ENCODE measurements around the gene SNX30.
A peak's percentile ranks its signal among the peaks of the same experiment; 100 is the strongest.

DNA sequence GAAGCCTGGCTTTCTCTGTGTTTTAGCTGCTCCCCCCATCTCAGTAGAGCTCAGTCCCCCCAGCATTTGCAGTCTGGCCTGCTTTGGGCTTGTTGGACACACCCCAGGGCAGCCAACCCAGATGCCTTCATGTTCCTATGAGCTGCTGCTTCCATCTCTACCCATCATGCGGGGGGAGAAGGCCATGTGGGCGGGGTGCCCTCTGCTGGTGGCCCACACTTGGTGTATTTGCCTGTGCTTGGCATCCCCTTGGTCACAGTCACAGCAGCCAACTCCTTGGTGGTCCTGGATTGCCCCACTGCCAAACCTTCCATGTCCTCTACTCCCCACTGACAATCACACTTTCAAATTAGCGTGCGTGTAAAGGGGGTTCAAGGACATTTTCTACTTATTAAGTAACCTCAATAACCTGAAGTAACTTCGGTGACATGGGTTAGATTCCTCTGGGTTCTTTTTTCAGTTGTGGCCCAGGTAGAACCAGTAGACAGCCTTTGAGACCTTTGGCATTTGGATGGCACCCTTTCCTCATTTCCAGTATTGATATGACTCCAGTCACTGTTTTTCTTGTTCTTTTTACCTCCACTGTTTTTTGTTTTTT is 42.8 kb downstream of the SNX30 start:
- TF ChIP-seq, protein P1, sequence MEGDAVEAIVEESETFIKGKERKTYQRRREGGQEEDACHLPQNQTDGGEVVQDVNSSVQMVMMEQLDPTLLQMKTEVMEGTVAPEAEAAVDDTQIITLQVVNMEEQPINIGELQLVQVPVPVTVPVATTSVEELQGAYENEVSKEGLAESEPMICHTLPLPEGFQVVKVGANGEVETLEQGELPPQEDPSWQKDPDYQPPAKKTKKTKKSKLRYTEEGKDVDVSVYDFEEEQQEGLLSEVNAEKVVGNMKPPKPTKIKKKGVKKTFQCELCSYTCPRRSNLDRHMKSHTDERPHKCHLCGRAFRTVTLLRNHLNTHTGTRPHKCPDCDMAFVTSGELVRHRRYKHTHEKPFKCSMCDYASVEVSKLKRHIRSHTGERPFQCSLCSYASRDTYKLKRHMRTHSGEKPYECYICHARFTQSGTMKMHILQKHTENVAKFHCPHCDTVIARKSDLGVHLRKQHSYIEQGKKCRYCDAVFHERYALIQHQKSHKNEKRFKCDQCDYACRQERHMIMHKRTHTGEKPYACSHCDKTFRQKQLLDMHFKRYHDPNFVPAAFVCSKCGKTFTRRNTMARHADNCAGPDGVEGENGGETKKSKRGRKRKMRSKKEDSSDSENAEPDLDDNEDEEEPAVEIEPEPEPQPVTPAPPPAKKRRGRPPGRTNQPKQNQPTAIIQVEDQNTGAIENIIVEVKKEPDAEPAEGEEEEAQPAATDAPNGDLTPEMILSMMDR (IDR thresholded peaks at IDR 0.05): peak in 3 of 4 experiments; percentile 29 to 58 (median 35)
- no peak for TF ChIP-seq POLR2AphosphoS5 (IDR thresholded peaks at IDR 0.05)

Data from prostate gland (tissue), 2 donors.